ENCODE results near the gene SGMS1. TPM values are rescaled to one million over a fixed set of nuclear protein-coding genes. Genes with fewer than 3 reads are reported as not detected.

SGMS1 gene
- total RNA-seq, 4 donors from 2014 or later = 139 to 198 (median 173) TPM

- Histone ChIP-seq H3K27ac (no peak overlapping the region), H3K36me3 (no peaks in the 10 kb centered on the region), H3K27me3 (no peaks in the 10 kb centered on the region), H3K4me1 (no peaks in the 10 kb centered on the region), H3K4me3 (no peak overlapping the region), H3K9me3 (no peaks in the 10 kb centered on the region)
- TF ChIP-seq POLR2A (IDR thresholded peaks at IDR 0.05) (no peak), EP300 (IDR thresholded peaks at IDR 0.05) (no peak), POLR2AphosphoS5 (IDR thresholded peaks at IDR 0.05) (no peak), CTCF (IDR thresholded peaks at IDR 0.05) (no peak)
- DNase-seq (ENCODE audit: low spot score in 2 of 2) = no peak
Measured at GRCh38 chr10:50523357-50523756, 100.4 kb downstream of the SGMS1 start.

- WGBS = 89% methylated on average over 2 of the region's 2 CpGs
- no peaks in the 10 kb centered on the region for H3K36me3 ChIP-seq
- H3K4me1 ChIP-seq = no peaks in the 10 kb centered on the region
- no peaks in the 10 kb centered on the region for H3K9me3 ChIP-seq
- no peak for DNase-seq (ENCODE audit: low spot score in 2 of 2)
- H3K27ac ChIP-seq = no peak overlapping the region
- no peaks in the 10 kb centered on the region for H3K27me3 ChIP-seq
- H3K4me3 ChIP-seq = no peak overlapping the region
- no peak for TF ChIP-seq EP300 (IDR thresholded peaks at IDR 0.05)
- no peak for TF ChIP-seq POLR2AphosphoS5 (IDR thresholded peaks at IDR 0.05)
- no peak for TF ChIP-seq CTCF (IDR thresholded peaks at IDR 0.05)
- no peak for TF ChIP-seq POLR2A (IDR thresholded peaks at IDR 0.05)
Measured at GRCh38 chr10:50522908-50523307, 100.8 kb downstream of the SGMS1 start.

GRCh38 chr10:50520115-50520514, 103.6 kb downstream of the SGMS1 start:
- H3K4me1 ChIP-seq = peaks cover 9% of the 10 kb centered on the region
- no peaks in the 10 kb centered on the region for H3K27me3 ChIP-seq
- DNase-seq (ENCODE audit: low spot score in 2 of 2) = no peak
- no peak for TF ChIP-seq POLR2AphosphoS5 (IDR thresholded peaks at IDR 0.05)
- TF ChIP-seq CTCF (IDR thresholded peaks at IDR 0.05) = no peak
- no peak for TF ChIP-seq EP300 (IDR thresholded peaks at IDR 0.05)
- no peak for TF ChIP-seq POLR2A (IDR thresholded peaks at IDR 0.05)
- no peak overlapping the region for H3K27ac ChIP-seq
- H3K4me3 ChIP-seq = no peak overlapping the region
- 88% methylated on average over 3 of the region's 3 CpGs for WGBS
- no peaks in the 10 kb centered on the region for H3K9me3 ChIP-seq
- no peaks in the 10 kb centered on the region for H3K36me3 ChIP-seq

- 79% methylated on average over 3 of the region's 3 CpGs for WGBS
- peaks cover 10% of the 10 kb centered on the region for H3K4me1 ChIP-seq
- no peaks in the 10 kb centered on the region for H3K36me3 ChIP-seq
- no peak overlapping the region for H3K4me3 ChIP-seq
- no peak overlapping the region for H3K27ac ChIP-seq
- H3K9me3 ChIP-seq = no peaks in the 10 kb centered on the region
- no peak for TF ChIP-seq POLR2A (IDR thresholded peaks at IDR 0.05)
- TF ChIP-seq EP300 (IDR thresholded peaks at IDR 0.05) = no peak
- no peak for TF ChIP-seq CTCF (IDR thresholded peaks at IDR 0.05)
- TF ChIP-seq POLR2AphosphoS5 (IDR thresholded peaks at IDR 0.05) = no peak
- H3K27me3 ChIP-seq = no peaks in the 10 kb centered on the region
- DNase-seq (ENCODE audit: low spot score in 2 of 2) = no peak
Measured at GRCh38 chr10:50517626-50518025, 106.1 kb downstream of the SGMS1 start.

GRCh38 chr10:50516171-50516570, 107.6 kb downstream of the SGMS1 start:
- Histone ChIP-seq H3K27ac (no peak overlapping the region), H3K4me3 (no peak overlapping the region), H3K27me3 (no peaks in the 10 kb centered on the region), H3K9me3 (no peaks in the 10 kb centered on the region), H3K36me3 (no peaks in the 10 kb centered on the region), H3K4me1 (peaks cover 25% of the 10 kb centered on the region)
- TF ChIP-seq CTCF (IDR thresholded peaks at IDR 0.05) (no peak), EP300 (IDR thresholded peaks at IDR 0.05) (no peak), POLR2A (IDR thresholded peaks at IDR 0.05) (no peak), POLR2AphosphoS5 (IDR thresholded peaks at IDR 0.05) (no peak)
- 12% methylated on average over 1 of the region's 1 CpG for WGBS
- DNase-seq (ENCODE audit: low spot score in 2 of 2) = no peak
